HG03378 (cell line): ENCODE results near the gene ZMYM4.

ENCODE experiments used
- ATAC-seq: cut with Tn5 transposase; IDR thresholded peaks from one replicate; pipeline ENCODE4 v1.9.1; 2021; ENCODE audit warnings: mild to moderate bottlenecking, moderate library complexity; ENCODE audit not compliant: unreplicated experiment

The ZMYM4 gene

DNA sequence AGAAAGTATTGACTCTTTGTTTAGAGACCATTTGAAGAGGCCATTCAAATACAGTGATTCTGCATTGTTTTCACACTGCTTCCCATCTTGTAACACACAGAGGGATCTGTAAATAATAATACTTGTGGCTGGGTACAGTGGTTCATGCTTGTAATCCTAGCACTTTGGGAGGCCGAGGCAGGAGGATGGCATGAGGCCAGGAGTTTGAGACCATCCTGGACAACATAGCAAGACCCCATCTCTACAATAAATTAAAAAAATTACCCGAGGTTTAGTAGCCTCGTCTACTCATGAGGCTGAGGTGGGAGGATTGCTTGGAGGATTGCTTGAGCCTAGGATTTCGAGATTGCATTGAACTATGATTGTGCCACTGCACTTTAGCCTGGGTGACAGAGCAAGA, 5.7 kb downstream of the ZMYM4 start:
- ATAC-seq: no peak

DNA sequence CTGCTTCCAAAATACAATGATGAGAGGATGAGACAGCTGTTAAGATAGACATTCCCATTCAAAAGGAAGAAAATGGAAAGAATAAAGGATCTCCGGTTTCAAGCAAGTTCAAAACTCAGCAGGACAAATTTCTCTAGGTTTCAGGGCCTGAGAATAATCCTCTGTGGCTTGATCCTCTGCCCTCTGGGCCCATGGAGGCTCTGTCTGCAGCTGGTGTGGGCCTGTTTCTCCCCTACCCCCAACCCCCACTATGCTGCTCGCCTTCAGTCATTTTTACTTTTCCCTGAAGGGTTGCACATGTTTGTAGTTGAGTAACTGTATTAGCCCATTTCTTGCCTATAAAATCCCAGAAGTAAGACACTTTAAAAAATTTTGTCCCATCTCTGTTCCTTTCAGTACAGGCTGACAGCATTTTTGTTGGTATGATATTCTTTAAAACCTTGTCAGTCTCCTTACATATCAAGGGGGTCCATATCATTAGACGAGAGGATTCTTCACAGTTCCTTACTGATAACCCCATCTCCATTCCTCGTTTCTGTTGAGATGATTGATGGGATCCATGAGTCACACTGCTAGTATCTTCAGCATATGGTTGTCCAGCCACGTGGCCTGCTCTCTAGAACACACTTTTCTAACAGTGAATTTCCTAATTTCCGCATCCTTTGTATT, 10.5 kb downstream of the ZMYM4 start:
- no peak for ATAC-seq

- no peak for ATAC-seq
Measured at GRCh38 chr1:35279555-35279904, 11.0 kb downstream of the ZMYM4 start.

- ATAC-seq: no peak
Measured at GRCh38 chr1:35280006-35280405, 11.5 kb downstream of the ZMYM4 start.

DNA sequence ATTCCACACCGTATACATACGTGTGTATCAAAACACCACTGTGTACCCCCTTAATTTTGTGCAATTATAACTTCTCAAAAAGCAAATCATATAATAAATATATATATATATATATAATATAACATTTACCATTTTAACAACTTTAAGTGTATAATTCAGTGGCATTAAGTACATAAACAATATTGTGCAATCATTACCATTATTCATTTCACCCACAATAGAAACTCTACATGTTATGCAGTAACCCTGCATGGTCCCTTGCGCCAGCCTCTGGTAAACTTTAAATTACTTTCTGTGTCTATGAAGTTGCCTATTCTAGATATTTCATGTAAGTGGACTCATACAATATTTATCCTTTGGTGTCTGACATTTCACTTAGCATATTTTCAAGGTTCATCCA, 13.1 kb downstream of the ZMYM4 start:
- ATAC-seq: no peak

DNA sequence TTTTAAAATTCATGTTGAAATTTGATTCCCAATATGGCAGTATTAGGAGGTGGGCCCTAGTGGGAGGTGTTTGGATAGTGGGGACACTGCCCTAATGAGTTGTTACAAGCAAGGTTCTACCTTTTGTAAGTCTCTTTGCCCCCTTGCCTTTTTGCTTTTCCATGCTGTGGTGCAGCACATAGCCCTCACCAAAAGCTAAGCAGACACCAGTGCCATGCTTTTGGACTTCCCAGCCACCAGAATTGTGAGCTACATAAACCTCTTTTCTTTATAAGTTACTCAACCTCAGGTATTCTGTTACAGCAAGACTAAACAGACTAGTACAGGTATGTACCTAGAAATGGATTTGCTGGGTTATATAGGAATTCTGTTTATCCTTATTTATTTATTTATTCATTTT, 13.7 kb downstream of the ZMYM4 start:
- no peak for ATAC-seq

DNA sequence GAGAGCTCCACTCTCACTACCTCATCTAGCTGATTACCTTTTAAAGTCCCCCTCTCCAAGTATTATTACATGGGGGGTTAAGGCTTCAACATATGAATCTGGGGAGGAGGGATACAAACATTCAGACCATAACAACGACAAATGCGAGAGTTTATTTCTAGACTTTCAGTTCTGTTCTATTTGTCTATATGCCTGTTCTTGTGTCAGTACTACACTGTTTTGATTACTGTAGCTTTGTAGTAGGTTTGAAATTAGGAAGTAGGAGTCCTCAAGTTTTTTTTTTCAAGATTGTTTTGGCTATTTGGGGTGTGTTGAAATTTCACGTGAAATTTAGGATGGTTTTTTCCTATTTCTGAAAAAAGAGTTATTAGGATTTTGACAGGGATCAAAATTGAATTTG, 16.3 kb downstream of the ZMYM4 start:
- no peak for ATAC-seq

DNA sequence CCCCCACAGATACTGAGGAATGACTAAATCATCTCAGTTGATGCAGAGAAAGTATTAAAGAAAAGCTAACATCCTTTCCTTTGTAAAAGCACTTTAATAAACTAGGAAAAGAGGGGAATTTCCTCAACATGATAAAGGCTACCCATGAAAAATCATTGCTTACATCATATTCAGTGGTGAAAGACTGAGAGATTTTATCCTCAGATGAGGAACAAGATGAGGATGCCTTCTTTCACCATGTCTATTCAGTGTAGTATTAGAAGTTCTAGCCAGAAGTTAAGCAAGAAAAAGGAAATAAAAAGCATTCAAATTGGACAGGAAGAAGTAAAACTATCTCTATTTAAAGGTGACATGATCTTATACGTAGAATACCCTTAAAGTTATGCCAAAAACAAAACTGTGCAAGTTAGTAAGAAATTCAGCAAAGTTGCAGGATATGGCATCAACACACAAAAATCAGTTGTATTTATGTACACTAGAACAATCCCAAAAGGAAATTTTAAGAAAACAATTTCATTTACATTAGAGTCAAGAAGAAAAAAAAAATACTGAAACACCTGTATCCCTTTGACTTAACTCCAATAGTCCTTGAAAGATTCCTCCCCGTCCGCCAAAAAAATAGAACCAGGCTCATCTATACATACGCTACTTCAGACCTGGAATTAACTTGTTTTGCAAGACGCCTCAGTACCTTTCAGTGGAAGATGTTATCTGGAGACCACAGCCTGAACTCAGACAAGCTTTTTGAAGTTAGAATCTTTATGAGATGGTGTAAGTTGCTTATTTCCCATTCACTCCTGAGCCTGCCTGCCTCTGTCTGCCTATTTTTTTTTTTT, 17.5 kb downstream of the ZMYM4 start:
- no peak for ATAC-seq

DNA sequence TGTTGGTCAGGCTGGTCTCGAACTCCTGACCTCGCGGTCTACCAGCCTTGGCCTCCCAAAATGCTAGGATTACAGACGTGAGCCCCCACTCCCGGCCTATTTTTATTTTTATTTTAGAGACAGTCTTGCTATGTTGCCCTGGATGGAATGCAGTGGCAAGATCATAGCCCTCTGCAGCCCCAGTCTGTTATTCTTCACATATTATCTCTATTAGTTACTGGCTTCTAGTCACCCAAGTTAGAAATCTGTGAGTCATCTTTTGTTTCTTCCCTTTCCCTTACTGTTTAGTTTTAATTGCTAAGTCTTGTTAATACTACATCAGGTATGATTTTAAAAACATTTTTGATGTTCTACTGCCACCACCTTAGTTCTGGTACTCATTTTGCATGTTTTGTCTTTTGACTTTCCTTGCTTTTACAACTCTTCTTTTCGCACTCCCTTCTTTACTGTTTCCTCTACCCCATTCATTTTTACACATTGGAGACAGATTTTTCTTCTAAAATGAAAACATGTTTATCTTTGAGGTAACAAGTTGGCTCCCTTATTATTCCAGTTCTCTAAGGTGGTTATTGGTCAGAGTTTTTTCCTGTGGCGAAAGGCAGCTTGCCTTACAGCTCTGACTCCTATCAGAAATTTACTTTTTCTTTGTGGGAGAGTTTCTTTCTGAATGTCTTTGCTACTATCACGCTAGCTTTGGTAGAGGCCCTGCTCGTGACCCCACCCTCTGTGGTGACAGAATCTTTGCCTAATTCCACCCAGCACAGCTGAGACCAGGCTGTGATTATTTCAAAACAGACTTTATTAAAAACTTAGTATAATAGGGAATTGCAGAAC, 19.5 kb downstream of the ZMYM4 start:
- ATAC-seq: no peak

DNA sequence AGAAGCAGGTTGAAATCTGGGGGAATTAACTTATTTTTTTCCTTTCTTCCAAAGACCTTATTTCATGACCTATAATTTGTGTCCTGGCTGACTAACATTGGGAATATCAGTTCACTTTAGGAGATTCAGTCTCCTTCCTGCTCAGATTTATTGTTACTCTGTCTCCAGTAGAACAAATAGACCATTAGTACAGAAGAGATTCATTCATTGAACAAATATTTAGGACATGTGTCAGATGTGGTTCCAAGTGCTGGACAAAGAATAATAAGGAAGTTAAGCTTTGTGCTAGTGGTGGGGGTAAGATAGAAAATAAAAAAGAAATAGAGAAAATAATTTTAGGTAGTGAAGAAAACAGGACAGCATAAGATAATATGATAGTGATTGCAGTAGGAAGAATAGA, 20.3 kb downstream of the ZMYM4 start:
- ATAC-seq: no peak

- no peak for ATAC-seq
Measured at GRCh38 chr1:35290452-35290851, 21.9 kb downstream of the ZMYM4 start.

DNA sequence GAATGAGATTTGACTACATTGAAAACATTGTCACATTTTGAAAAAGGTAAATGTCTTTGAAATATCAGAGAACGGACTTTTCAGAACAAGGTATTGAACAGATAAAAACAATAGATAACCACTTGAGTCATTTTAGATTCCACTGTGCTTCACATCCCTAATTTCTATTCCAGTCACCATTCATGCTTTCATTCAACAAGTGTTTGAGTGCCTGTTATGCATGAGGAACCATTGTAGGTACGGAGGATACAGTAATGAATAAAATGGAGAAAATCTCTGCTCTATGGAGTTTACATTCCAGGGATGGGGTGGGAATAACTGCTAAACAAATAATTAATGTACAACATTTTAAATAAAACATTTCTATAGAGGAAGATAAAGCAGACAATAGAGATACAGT, 26.3 kb downstream of the ZMYM4 start:
- no peak for ATAC-seq

DNA sequence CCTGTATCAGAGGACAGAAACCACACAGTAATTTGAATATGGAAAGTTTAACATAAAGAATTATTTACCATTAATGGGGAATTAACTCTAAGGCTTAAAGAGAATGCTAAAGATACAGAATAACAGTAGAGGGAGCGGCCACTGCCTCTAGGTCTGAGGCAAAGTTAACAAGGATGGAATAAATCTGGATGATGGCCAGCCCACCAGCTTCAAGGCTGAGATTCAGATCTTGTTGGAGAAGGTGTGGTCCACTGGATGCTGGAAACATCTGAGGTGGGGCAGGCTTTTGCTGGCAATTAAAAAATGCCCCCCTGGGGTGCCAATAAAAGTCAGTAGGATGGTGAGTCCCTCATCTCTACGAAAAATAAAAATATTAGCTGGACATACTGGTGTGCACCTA, 29.4 kb downstream of the ZMYM4 start:
- no peak for ATAC-seq

- ATAC-seq: peak; percentile 42
Measured at GRCh38 chr1:35298464-35298863, 30.0 kb downstream of the ZMYM4 start.

GRCh38 chr1:35300376-35300775, 31.9 kb downstream of the ZMYM4 start:
- no peak for ATAC-seq

- ATAC-seq: no peak
Measured at GRCh38 chr1:35301674-35302392, 33.3 kb downstream of the ZMYM4 start.

GRCh38 chr1:35305383-35305782, 36.9 kb downstream of the ZMYM4 start:
- no peak for ATAC-seq

DNA sequence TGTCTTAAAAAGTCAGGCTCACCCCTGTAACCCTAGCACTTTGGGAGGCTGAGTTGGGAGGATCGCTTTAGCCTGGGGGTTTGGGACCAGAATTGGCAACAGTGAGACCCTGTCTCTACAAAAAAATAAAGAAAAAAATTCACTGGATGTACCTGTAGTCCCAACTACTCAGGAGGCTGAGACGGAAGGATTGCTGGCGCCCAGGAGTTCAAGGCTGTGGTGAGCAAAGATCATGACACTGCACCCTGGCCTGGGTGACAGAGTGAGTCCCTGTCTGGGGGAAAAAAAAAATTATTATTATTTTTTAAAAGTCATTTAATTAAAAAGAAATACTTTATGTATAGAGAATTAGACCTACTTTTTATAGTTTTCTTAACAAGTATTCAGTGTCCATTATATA, 47.1 kb downstream of the ZMYM4 start:
- no peak for ATAC-seq

DNA sequence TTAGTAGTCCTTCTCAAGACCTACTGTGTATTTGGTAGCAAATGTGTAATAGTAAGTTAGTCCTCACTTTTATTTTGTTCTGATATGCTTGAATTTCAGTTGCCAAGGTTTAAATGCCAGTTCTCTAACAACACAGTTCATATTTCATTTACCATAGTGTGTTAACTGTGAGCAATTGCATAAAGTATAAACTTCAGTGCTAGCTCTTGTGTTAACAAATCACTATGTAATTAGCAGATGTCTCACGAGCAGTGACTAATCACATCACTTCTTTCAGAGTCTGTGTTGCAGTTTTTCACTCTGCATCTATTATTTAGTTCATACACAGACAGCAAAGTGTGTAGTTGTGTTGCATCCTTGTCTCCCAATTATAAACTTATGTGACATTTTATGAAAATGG, 47.8 kb downstream of the ZMYM4 start:
- ATAC-seq: no peak

GRCh38 chr1:35319988-35320713, 51.6 kb downstream of the ZMYM4 start:
- ATAC-seq: no peak
